IPS DF 6.9 (cell line): Measurements from ENCODE around the gene UBA6.

ENCODE experiments used
- DNase-seq: peaks from one replicate; pipeline ENCODE4 v3.0.0-alpha.2; 2013; ENCODE audit warnings: low read depth, low spot score
- H3K27ac ChIP-seq: one replicate; pipeline ENCODE4 v1.5.1; 2013; ENCODE audit warnings: low read length, control low read depth
- H3K27me3 ChIP-seq: 2 replicates; pipeline ENCODE4 v1.6.1; 2013; ENCODE audit warnings: mild to moderate bottlenecking, low read length; ENCODE audit not compliant: control insufficient read depth, insufficient read depth
- H3K36me3 ChIP-seq: 2 replicates; pipeline ENCODE4 v1.6.1; 2013; ENCODE audit warnings: low read length; ENCODE audit not compliant: control insufficient read depth, insufficient read depth
- H3K4me1 ChIP-seq: 2 replicates; pipeline ENCODE4 v1.6.1; 2013; ENCODE audit warnings: low read length; ENCODE audit not compliant: control insufficient read depth, insufficient read depth
- H3K4me3 ChIP-seq: 2 replicates; pipeline ENCODE4 v1.5.1; 2013; ENCODE audit warnings: mild to moderate bottlenecking, low read length
- H3K9me3 ChIP-seq: 2 replicates; pipeline ENCODE4 v1.6.1; 2013; ENCODE audit warnings: low read length, inconsistent platforms; ENCODE audit not compliant: control insufficient read depth, insufficient read depth
- WGBS: extraction: QIAGEN DNeasy Blood & Tissue Kit; methylation state at CpG from one replicate; pipeline ENCODE4 v1.1.7; 2013; ENCODE audit warnings: mixed read lengths, missing lambda C conversion rate; ENCODE audit not compliant: insufficient read length, insufficient coverage; 5-methylcytosine and 5-hydroxymethylcytosine counted together

The UBA6 gene

DNA sequence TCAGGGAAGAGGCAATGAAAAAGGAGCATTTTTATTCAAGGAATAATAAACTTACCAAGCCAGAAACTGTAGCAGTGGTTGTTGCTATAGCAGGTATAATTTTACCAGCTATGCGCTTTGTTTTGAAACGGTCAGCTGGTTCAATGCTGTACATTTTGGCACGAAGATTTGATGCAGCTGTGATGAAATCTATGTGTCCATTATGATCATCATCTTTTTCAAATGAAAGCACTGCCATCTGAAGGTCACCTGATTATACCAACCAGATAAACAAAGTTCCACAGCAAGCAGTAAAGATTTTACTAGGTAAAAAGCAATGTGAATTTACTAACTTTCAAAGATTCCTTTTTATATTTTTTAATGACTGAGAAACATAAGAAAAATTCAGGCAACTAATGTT, 76.0 kb downstream of the UBA6 start:
- H3K9me3 ChIP-seq: no peaks in the 10 kb centered on the region
- WGBS: no CpG with 5 or more reads among the region's 3 CpGs
- no peak for DNase-seq

DNA sequence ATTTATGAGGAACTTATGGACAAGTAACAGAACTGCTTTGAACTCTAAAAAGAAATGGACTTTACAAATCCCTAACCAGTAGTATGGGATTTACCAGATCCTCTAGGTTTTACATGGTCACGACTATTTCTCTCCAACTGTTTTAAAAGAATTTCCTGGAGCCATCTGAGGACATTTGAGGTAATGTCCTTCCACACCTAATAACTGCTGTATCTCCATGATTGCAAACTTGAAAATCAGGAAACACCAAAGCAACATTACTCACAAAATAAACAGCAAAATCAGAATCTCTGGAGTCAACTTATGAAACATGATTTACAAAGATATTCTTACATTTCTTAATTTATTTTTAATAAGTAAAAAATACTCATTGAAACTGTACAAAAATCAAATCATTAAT, 84.5 kb downstream of the UBA6 start:
- WGBS: no CpG with 5 or more reads among the region's 1 CpG
- Histone ChIP-seq H3K4me3 (no peak overlapping the region), H3K27me3 (no peaks in the 10 kb centered on the region), H3K27ac (no peak overlapping the region), H3K36me3 (peaks cover 5% of the 10 kb centered on the region; the same call in 1 of the 2 replicates), H3K9me3 (no peaks in the 10 kb centered on the region), H3K4me1 (no peaks in the 10 kb centered on the region)
- DNase-seq: no peak

More for the DNA sequence above, 76.0 kb downstream of the UBA6 start:
- no peaks in the 10 kb centered on the region for H3K4me1 ChIP-seq
- peaks cover 3% of the 10 kb centered on the region; the same call in 1 of the 2 replicates for H3K36me3 ChIP-seq
- no peak overlapping the region for H3K4me3 ChIP-seq
- H3K27ac ChIP-seq: no peak overlapping the region
- H3K27me3 ChIP-seq: no peaks in the 10 kb centered on the region

GRCh38 chr4:67615119-67615518, 85.8 kb downstream of the UBA6 start:
- H3K27me3 ChIP-seq: no peaks in the 10 kb centered on the region
- H3K36me3 ChIP-seq: peaks cover 2% of the 10 kb centered on the region; the same call in 1 of the 2 replicates
- no peaks in the 10 kb centered on the region for H3K9me3 ChIP-seq
- no peak overlapping the region for H3K27ac ChIP-seq
- no CpG with 5 or more reads among the region's 5 CpGs for WGBS
- no peak overlapping the region for H3K4me3 ChIP-seq
- no peak for DNase-seq
- no peaks in the 10 kb centered on the region for H3K4me1 ChIP-seq

DNA sequence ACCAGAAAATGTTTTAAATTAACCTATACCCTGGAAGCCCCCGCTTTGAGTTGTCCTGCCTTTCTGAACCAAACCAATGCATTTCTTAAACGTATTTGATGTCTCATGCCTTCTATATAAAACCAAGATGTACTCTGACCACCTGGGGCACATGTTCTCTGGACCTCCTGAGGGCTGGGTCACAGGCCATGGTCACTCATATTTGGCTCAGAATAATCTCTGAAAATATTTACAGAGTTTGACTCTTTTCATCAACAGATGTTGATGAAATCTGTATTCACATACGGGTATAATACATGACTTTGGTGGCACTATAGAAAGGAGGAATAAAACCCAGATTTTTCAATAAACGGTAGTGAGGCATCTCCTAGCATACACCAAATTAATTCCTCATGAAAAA, 86.8 kb downstream of the UBA6 start:
- no peak for DNase-seq
- Histone ChIP-seq H3K4me3 (no peak overlapping the region), H3K27me3 (no peaks in the 10 kb centered on the region), H3K27ac (no peak overlapping the region), H3K9me3 (no peaks in the 10 kb centered on the region), H3K36me3 (peaks cover 2% of the 10 kb centered on the region; the same call in 1 of the 2 replicates), H3K4me1 (no peaks in the 10 kb centered on the region)
- no CpG with 5 or more reads among the region's 4 CpGs for WGBS

- Histone ChIP-seq H3K4me1 (no peaks in the 10 kb centered on the region), H3K4me3 (no peak overlapping the region), H3K27ac (no peak overlapping the region), H3K36me3 (no peaks in the 10 kb centered on the region), H3K27me3 (no peaks in the 10 kb centered on the region), H3K9me3 (no peaks in the 10 kb centered on the region)
- DNase-seq: no peak
- WGBS: no CpG with 5 or more reads among the region's 4 CpGs
Observed at GRCh38 chr4:67608027-67608426, 92.9 kb downstream of the UBA6 start.

- Histone ChIP-seq H3K9me3 (no peaks in the 10 kb centered on the region), H3K4me1 (no peaks in the 10 kb centered on the region), H3K27ac (no peak overlapping the region), H3K4me3 (no peak overlapping the region), H3K36me3 (no peaks in the 10 kb centered on the region), H3K27me3 (no peaks in the 10 kb centered on the region)
- no peak for DNase-seq
- no CpG with 5 or more reads among the region's 3 CpGs for WGBS
Observed at GRCh38 chr4:67604749-67605148, 96.2 kb downstream of the UBA6 start.

DNA sequence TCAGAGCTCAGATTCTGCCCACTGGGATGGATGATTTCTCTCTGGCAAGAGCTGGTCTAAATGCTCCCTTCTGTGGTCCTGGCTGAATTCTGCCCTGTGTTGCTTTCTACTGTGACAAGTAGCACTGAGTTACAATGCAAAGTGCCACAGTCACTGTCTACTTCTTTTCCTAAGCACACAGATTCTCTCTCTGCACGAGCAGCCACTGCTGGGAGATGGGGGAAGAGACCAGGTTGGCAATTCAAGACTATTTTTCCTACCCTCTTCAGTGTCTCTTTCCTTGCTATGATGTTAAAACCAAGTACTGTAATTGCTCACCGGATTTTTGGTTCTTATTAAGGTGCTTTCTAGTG, 97.0 kb downstream of the UBA6 start:
- no peak for DNase-seq
- Histone ChIP-seq H3K4me3 (no peak overlapping the region), H3K36me3 (no peaks in the 10 kb centered on the region), H3K27ac (no peak overlapping the region), H3K4me1 (no peaks in the 10 kb centered on the region), H3K9me3 (no peaks in the 10 kb centered on the region), H3K27me3 (no peaks in the 10 kb centered on the region)
- WGBS: no CpG with 5 or more reads among the region's 2 CpGs

DNA sequence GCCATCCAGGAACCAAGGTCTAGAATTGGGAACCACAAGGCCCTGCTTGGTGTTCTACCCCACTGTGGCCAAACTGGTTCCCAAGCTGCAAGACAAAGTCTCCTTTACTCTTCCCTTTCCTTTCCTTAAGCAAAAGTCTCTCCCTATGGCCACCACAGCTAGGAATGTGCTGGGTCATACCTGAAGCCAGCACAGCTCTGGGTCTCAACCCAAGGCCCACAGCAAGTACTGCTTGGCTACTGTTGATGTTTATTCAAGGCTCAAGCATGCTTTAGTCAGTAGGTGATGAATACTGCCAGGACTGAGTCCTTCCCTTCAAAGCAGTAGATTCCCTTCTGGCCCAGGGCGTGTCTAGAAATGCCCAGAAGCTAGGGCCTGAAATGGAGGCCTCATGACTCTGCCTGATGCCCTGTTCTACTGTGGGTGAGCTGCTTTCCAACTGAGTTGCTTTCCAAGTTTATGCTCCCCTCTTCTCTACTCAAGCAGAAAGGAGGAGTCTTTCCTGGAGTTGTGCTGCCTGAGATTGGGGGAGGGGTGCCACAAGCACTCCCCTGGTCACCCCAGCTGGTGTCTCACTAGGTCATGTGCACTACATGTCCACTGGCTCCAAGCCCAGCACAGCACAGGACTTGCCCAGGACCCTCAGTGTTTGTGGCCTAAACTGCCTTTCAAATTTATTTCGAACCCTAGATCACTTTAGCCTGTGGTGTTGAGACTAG, 97.5 kb downstream of the UBA6 start:
- no peak overlapping the region for H3K27ac ChIP-seq
- WGBS: no CpG with 5 or more reads among the region's 2 CpGs
- no peaks in the 10 kb centered on the region for H3K27me3 ChIP-seq
- H3K36me3 ChIP-seq: no peaks in the 10 kb centered on the region
- no peaks in the 10 kb centered on the region for H3K9me3 ChIP-seq
- H3K4me3 ChIP-seq: no peak overlapping the region
- H3K4me1 ChIP-seq: no peaks in the 10 kb centered on the region
- DNase-seq: no peak

- Histone ChIP-seq H3K4me1 (no peaks in the 10 kb centered on the region), H3K9me3 (peaks cover 1% of the 10 kb centered on the region), H3K27me3 (no peaks in the 10 kb centered on the region), H3K36me3 (no peaks in the 10 kb centered on the region), H3K4me3 (no peak overlapping the region), H3K27ac (no peak overlapping the region)
- WGBS: 100% methylated on average over 1 of the region's 2 CpGs
- no peak for DNase-seq
Observed at GRCh38 chr4:67593741-67594175, 107.2 kb downstream of the UBA6 start.

GRCh38 chr4:67587156-67587555, 113.8 kb downstream of the UBA6 start:
- H3K36me3 ChIP-seq: no peaks in the 10 kb centered on the region

DNA sequence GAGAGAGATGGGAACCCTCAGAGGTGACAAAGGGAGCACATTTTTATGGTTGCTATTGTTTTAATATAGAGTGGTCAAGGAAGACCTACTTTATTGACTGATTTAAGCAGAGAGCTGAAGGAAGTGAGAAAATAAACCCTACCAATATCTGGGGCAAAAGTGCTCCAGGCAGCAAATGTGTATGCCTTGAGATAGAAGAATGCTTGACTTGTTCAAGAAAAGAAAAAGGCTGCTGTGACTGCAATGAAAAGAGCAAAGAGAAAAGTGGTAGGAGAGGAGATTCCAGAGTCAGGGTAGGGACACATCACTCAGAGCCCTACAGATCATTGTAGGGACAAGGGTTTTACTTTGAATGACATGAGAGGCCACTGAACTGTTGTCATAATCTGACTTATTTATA, 116.5 kb downstream of the UBA6 start:
- Histone ChIP-seq H3K36me3 (no peaks in the 10 kb centered on the region), H3K4me3 (no peak overlapping the region), H3K9me3 (no peaks in the 10 kb centered on the region), H3K27ac (no peak overlapping the region), H3K4me1 (no peaks in the 10 kb centered on the region), H3K27me3 (no peaks in the 10 kb centered on the region)
- DNase-seq: no peak

More at GRCh38 chr4:67587156-67587555, 113.8 kb downstream of the UBA6 start:
- Histone ChIP-seq H3K27me3 (no peaks in the 10 kb centered on the region), H3K27ac (no peak overlapping the region), H3K9me3 (no peaks in the 10 kb centered on the region), H3K4me3 (no peak overlapping the region), H3K4me1 (no peaks in the 10 kb centered on the region)
- WGBS: no CpG with 5 or more reads among the region's 3 CpGs
- no peak for DNase-seq
